ENCODE results near the gene VPS45.
"Not testable (repeated sequence)": the region's sequence is repeated elsewhere in the genome, so short reads cannot be mapped to it uniquely, and the experiment has no call there.

The VPS45 gene

DNA sequence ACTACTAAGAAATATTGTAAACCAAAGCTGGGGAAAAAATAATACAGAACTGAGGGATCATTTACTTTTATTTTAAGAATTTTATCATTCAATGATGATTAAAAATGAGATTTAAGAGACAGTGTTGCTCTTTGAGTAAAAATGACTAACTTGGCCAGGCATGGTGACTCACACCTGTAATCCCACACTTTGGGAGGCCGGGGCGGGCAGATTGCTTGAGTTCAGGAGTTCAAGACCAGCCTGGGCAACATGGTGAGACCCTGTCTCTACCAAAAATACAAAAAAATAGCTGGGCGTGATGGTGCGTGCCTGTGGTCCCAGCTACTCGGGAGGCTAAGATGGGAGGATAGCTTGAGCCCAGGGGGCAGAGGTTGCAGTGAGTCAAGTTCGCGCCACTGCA, 60.3 kb downstream of the VPS45 start:
- DNase-seq (ENCODE audit: low read depth, low spot score): no peak

DNA sequence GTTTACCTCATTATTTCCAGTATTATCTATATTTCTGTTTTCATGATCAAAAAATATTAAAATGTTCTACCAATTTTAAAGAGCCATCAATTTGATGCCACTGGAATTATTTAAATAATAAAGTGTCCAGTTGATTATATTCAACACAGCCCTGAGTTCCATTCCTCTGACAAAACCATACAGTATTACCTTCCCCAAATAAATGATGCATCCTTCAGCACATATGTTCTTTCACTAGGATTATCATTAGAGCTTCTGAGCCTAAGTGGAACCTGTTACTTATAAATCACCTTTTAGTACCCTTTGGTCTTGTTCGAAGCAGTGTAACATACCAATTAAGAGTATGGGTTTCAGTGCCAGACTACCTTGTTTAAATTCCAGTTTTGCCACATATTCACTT, 64.8 kb downstream of the VPS45 start:
- DNase-seq (ENCODE audit: low read depth, low spot score): no peak

DNA sequence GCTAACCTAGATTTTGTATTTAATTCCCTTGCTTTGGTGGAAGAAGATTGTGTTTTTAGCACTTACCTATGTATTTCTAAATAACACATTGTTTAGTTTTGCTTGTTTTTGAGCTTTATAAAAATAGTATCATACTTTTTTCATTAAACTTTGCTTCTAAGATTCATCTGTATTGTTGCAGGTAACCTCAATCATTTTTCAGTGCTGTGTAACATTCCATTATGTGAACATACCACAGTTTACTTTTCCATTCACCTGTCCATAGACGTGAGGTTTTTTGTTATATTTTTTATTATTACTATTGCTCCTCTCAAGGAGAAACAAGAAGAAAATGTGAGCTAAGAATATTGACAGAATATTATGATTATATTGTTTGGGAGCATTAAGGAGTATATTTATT, 67.0 kb downstream of the VPS45 start:
- no peak for DNase-seq (ENCODE audit: low read depth, low spot score)

DNA sequence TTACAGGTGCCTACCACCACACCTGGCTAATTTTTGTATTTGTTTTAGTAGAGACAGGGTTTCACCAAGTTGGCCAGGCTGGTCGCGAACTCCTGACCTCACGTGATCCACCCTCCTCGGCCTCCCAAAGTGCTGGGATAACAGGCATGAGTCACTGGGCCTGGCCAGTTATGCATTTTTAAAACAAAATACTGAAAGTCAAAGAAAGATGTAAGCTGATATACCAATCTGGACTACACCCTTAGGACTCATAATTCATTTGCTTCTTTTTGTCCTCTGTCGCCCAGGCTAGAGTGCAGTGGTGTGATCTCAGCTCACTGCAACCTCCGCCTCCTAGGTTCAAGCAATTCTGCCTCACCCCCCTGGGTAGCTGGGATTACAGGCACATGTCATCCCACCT, 67.8 kb downstream of the VPS45 start:
- DNase-seq (ENCODE audit: low read depth, low spot score): not testable (repeated sequence)

DNA sequence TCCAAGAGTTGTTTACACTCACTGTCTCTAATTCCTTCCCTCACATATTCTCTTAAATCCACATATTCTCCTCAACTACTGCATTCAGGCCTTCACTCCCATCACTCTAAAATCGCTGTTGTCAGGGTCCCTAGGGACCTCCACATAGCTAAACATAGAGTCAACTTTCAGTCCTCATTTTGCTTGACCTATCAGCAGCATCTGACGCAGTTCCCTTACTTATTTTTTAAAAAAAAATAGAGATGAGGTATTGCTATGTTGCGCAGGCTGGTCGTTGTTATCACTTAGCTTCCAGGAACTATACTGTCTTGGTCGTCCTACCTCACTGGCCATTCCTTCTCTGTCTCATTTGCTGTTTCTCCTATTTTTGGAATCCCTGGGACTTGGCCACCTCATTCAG, 70.5 kb downstream of the VPS45 start:
- DNase-seq (ENCODE audit: low read depth, low spot score): no peak

DNA sequence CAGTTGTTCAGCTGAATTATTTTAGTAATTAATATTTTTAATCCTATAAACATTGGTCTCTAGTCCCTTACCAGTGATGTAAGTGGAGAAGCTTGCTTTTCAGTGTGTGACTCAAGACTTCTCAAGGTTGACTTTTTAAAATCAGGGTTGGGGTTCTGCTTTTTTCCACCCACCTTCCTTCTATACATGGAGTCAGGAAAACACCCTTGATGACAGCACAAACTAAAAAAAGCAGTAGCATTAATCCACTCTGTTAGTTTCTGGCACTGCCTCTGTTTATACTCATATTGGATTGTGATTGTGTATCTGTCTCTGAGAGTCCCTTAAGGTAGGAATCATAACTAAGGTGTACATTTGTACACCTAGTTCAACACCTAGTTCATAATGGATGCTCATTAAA, 73.9 kb downstream of the VPS45 start:
- DNase-seq (ENCODE audit: low read depth, low spot score): no peak

DNA sequence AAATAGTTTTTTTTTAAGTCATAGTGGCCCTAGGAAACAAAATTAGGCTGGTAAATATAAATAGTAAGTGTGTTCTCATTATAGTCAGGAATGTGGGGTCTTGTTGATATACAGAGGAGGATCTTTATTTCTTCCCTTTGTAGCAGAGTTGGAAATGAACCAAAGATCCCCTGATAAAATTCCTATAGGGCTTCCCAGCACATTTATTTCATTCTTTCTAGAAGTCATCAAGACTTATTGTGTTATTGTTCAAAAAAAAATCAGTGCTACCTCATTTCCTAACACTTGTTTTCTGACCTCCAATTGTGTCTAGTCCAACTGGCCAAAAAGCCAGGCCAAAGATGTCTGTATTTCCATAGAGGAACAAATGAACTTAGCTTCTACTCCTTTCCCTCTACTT, 74.5 kb downstream of the VPS45 start:
- DNase-seq (ENCODE audit: low read depth, low spot score): no peak

DNA sequence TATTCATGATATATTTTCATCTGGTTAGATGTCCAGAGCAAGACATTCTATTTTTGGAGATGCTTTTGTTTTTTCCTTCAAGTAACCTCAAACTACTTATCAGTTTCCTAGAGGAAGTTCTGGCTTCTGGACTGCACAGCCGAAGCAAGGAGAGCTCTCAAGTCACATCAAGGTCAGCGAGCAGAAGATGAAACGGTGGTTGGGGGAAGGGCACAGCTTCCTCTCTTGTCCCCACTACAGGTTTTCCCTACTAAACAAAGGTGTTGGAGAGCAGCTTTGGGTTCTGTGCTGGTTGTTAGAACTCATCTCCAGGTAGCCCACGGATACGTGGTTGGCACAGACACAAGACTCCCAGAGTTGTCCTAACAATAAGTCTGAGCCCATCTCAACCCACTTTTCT, 77.0 kb downstream of the VPS45 start:
- no peak for DNase-seq (ENCODE audit: low read depth, low spot score)

DNA sequence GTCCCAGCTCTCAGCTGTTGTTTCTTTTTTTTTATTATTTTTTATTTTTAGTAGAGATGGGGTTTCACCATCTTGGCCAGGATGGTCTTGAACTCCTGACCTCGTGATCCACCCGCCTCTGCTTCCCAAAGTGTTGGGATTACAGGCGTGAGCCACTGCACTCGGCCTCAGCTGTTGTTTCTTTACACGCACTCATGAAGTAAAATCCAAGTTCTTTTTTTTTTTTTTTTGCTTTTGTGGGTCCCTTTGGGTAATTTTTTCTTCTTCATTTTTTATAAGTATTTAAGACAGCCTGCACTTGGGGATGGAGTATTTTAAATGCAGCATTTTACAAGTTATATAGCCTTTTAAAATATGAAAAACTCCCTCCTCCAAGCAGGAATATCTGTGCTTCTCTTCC, 78.4 kb downstream of the VPS45 start:
- not testable (repeated sequence) for DNase-seq (ENCODE audit: low read depth, low spot score)

DNA sequence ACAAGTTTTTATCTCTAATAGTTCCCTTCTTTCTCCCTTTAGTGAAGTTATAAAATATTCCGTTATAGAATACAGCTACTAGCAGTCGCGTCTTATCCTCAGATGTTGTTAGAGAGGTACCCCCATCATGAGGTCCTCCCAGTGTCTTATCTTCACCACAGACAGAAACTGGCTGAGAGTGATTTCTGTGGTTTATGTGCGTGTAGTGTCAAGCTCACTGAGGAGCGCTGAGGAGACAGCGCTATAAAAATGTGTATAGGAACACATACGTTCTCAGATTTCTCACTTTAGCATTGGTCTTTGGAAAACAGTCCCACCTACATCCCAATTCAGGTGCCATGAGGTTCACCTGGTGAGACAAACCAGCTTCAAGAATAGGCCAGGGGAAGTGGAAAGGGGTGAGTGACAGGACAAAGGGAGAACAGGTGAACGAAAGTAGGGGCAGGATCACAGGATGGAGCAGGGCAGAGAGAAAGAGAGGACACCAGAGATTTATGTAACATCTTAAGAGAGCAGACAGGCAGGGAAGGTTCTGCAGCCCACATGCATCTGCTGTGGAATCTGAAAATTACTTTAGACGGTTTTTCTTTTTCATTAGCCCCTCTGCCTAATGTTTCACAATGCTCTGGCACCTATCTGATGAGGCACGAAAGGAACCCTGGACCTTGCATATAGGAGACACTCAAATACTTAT, 79.4 kb downstream of the VPS45 start:
- no peak for DNase-seq (ENCODE audit: low read depth, low spot score)

DNA sequence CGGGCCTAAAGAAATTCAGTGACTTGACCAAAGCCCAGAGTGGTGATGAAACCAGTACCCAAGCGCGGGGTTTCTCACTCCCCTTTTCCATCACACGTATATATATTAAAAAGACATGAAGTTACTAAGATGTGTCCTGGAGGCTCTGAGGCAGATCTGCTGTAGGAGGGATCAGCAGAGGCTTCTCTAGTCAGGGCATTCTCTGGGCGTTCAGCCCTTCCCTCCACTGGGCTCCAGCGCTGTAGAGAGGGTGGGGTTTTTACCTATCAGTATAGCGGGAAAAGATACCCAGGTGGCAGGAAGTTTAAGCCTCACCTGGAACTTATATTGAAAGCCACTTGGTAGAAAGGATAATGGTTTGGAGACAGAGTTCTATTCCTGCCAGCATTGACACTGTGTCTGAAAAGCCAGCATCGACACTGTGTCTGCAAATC, 81.3 kb downstream of the VPS45 start:
- DNase-seq (ENCODE audit: low read depth, low spot score): no peak

DNA sequence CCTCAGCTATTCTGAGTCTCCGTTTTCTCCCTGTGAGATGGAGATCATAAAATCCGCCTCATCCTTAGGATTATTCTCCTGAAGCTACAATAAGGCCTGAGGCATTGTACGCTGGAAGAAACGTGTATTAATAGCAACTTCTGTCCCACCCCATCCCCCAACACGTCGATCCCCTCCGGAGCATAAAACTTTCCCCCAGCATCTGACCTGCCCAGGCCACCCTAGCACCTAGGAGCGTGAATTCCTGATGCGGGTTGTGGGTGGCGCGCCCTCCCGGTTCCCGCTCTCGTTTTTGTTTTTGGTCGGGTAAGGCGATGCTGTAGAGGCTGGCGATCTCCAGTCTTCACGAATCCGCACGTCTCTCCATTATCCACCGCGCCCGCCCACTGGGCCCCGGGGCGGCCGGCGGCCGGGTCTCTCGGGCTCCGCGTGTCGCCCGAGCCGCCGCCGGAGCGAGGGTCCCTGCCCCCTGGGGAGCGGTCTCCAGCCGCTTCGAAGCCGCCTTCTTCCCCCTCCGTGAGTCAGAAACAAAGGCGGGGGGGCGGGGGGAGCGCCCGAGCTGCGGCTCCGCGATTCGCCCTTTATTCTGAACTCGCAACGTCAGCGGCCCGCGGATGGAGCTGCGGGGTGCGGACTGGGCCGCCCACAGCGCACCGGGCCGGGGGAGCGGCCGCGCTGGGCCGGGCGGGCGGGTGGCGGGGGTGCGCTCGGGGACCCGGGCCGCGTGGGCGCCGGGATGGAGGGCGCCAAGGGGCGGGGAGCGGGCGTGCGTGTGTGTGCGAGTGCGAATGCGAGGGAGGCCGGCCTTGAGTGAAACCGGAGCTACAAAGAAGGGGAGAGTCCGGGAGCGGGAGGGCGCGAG, 81.9 kb downstream of the VPS45 start, which contains the start of gene PLEKHO1:
Gene PLEKHO1, plus strand, starts transcription at position 646 of the 862 bp plus-strand sequence. CDS start 342 bp downstream, outside the sequence.
- no peak for DNase-seq (ENCODE audit: low read depth, low spot score)

DNA sequence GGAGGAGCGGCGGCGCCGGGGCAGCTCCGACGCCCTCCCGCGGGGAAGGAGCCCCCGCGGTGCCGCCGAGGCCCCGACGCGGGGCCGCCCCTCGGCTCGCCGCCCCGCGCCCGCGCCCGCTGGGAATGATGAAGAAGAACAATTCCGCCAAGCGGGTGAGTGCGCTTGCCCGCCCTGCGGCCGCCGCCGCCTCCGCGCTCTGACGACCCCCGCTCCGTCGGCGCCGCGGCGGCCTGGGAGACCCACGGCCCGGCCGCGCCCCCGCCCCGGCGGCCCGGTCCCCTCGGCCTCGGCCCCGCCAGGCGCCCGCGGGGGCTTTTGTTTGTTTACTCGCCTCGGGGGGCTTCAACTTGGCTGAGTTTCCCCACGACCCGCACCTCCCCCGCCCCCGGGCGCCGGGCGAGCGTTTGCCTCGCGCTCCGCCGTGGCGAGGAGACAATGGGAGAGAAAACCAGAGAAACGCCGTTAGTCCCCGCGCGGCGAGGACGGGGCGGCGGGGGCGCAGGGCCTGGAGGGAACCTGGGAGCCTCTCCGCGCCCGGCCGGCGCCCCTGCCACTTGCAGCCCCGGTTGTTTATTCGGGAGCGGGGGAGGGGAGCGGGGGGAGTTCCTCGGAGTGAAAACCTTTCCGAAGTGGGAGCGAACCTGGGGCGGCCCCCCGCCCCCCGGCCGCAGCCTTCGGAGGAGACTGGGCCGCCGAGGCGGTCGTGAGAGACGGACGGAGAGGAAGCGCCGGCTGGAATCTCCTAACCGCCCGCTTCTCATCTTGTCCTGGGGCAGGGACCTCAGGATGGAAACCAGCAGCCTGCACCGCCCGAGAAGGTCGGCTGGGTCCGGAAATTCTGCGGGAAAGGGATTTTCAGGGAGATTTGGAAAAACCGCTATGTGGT, 82.8 kb downstream of the VPS45 start:
- no peak for DNase-seq (ENCODE audit: low read depth, low spot score)

DNA sequence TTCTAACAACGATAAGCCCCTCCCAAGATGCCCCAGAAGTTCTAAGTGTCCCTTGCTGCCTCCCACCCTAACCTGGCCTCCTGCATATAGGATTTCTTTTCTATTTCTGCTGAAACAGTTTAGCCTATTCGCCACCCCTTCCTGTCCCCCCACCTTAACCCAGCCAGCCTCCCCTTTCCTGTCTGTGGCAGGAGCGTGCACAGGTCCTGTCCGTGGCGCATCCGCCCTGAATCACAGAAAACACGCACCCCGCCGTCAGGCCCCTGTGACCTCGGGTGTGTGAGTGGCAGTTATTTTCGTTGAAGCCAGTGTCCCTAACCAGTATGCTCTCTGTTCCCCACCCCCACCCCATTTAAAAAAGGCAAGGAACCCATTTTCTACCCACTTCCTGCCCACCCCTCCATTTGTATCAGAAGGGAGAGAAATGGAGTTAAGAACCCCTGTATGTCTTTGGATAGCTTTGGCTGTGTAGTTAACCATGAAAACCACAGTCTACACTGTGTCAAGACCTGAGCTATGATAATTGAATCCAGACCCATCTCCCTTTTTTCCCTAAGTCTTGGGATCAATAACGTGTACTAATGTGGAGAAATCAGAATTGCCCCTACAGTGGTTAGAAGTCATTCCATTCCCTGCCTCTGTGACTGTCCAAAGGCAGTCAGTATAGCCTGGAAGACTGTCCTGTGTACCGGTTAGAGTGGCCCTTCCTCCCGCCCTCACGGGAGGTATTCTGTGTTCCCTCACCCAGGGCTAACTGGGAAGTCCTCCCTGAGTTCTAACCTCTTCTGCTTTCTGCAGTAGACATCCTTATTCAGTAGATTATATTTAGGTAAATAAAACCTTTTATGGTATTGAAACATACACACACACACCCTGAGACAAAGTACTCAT, 84.0 kb downstream of the VPS45 start:
- DNase-seq (ENCODE audit: low read depth, low spot score): no peak

DNA sequence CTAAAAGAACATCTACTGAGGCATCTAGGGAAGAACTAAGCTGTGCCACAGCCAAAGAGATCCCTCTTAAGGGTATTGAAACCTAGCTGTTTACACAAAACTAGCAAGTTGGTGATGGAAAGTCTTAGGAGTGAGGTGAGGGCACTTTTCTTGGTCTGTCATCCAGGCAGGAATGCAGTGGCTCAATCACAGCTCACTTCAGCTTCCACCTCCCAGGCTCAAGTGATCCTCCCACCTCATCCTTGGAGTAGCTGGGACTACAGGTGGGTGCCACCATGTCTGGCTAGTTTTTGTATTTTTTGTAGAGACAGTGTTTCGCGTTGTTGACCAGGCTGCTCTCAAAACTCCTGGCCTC, 84.6 kb downstream of the VPS45 start:
- DNase-seq (ENCODE audit: low read depth, low spot score): no peak

DNA sequence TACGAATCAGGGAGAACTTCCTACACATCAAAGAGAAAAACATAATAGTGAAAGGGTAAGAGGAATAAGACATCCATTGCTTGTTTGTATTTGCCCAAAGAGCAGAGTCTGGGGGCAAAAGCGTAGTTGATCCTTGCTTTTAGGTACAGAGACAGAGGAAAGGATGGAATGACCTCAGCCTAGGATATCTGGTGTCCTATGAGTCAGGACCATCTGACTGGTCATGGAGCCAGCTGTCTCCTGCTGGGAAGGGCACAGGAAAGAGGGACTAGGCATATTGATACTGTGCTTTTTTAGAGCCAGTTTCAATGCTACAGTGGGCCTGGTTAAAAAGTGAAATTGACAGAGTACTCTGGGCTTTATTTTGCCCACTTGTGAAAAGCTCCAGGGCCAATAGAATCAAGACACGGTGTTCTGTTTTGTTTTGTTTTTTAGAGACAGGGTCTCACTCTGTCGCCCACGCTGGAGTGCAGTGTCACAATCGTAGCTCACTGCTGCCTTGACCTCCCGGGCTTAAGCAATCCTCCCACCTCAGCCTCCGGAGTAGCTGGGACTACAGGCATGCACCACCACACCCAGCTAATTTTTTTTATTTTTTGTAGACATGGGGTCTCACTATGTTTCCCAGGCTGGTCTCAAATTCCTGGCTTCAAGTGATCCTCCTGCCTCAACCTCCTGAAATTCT, 85.3 kb downstream of the VPS45 start:
- DNase-seq (ENCODE audit: low read depth, low spot score): no peak

DNA sequence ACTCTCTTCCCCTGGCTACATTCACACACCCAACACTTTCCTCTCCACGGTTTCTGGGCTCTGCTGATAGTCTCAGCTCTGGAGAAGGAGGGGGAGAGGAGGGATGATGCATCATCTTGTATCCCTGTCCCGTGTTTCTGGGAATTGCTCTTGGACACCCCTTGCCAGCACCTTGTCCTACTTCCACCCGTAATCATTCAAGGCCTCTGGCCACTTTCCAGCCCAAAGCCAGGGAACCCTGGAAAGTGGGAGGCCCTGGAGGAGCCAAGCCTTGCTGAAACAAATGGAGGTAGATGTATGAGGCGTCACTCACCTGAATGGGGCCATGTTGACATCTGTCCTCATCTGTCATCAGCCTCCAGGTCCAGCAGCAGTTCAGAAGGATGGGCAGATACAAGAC, 86.6 kb downstream of the VPS45 start:
- DNase-seq (ENCODE audit: low read depth, low spot score): no peak

DNA sequence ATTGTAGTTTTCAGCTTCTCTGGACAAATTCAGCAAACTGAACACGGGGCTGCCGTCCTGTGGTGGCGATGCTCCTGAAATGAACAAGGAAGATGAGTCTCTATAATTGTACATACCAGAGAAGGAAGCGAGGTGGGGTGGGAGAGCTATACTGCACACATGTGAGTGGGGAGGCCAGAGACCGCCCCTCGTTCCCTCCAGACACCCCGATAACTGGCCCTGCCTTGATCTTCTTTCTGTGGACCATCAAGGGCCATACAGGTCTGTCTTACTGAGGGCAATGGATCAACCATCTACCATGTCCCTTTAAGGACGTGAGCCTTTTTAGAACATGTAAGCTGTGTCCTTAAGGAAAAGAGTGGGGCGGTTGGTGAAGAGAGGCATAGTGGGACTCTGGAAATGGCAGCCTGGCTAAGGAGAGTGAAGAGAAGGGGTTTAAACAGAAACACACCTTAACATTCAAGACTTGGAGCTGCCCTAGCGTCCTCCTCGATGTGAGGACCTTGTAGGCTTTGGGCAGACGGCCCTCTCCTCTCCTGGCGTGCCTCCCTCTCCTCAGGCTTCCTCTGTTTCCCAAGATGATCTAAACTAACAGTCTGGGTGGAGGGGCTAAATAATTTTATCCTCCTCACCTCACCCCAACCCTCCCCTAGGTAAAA, 88.0 kb downstream of the VPS45 start:
- DNase-seq (ENCODE audit: low read depth, low spot score): no peak

DNA sequence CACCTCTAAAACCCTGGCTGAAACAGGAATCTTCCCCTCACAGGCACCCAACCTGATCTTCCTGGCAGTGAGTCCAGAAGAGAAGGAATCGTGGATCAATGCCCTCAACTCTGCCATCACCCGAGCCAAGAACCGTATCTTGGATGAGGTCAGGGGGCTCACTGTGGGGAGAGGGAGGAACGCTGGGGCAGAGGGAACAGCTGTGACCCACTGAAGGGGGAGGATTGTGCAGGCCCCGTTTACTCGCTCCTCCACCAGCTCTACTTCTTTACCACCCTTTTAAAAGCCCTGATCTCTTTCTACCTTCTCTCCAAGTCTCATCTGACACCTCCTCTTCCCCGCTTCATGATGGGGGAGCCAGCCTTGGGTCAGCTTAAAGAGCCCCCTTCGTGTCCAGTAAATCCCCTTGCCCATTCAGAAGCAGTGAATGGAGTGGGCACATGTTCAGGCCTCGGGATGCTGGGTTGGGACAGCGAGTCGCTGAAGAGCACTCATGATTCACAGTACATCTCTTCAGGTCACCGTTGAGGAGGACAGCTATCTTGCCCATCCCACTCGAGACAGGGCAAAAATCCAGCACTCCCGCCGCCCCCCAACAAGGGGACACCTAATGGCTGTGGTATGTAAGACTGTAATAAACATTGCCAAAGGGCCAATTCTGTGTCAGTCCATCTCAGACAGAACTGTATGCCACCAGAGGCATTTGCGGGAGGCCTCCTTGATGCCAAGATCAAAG, 89.5 kb downstream of the VPS45 start:
- no peak for DNase-seq (ENCODE audit: low read depth, low spot score)
